SK-N-SH (cell line): Measurements from ENCODE around the gene ADM. TPM values are rescaled to one million over a fixed set of nuclear protein-coding genes. Genes with fewer than 3 reads are reported as not detected.

ENCODE experiments used
- CTCF ChIA-PET: fragments of 300-600, 350-600 bp; formaldehyde crosslinking; extraction: SDS; loops from one replicate; lab custom pipeline; 2021; lab: Yijun Ruan, JAX
- POLR2A ChIA-PET: fragments of 350-600 bp; sonication (Branson Sonifier 250); formaldehyde crosslinking; extraction: SDS; loops from one replicate; lab custom pipeline; 2020; ENCODE audit warnings: antibody characterized with exemption, inconsistent platforms; lab: Yijun Ruan, JAX
- DNase-seq: peaks from one replicate; pipeline ENCODE4 v3.0.0; 2012
- H2AFZ ChIP-seq: fragments of 200-600 bp; sonication (generic); 2 replicates; pipeline ENCODE4 v1.8.1; 2016; ENCODE audit warnings: antibody characterized with exemption, mild to moderate bottlenecking, low read depth
- H3F3A ChIP-seq: fragments of 200-600 bp; sonication (generic); replicated peaks from 2 replicates; pipeline ENCODE3; 2016; ENCODE audit warnings: antibody characterized with exemption, mild to moderate bottlenecking; ENCODE audit not compliant: insufficient read depth
- H3K27ac ChIP-seq, 2 experiments: fragments of 200-500 bp in 1 of 2; fragments of 200-600 bp in 1 of 2; sonication (Bioruptor generic) in 1 of 2; sonication (generic), shearing (Covaris generic) in 1 of 2; 2 replicates each; pipeline versions ENCODE4 v1.5.1 to v1.6.1; 2014 to 2016; ENCODE audit warnings: low read depth in 2 of 2, inconsistent platforms in 1 of 2, low read length in 1 of 2, mild to moderate bottlenecking in 1 of 2, mixed read lengths in 1 of 2
- H3K27me3 ChIP-seq: fragments of 200-600 bp; sonication (generic), shearing (Covaris generic); 2 replicates; pipeline ENCODE4 v1.6.1; 2016; ENCODE audit warnings: mixed run types; ENCODE audit not compliant: insufficient read depth
- H3K36me3 ChIP-seq, 2 experiments: fragments of 200-500 bp in 1 of 2; fragments of 200-600 bp in 1 of 2; sonication (Bioruptor generic) in 1 of 2; sonication (generic) in 1 of 2; replicated peaks in 1 of 2; 2 replicates each; pipeline versions ENCODE3 to v1.5.1; 2014 to 2016; ENCODE audit warnings: low read length in 1 of 2, mild to moderate bottlenecking in 1 of 2; ENCODE audit not compliant: insufficient read depth in 2 of 2, control insufficient read depth in 1 of 2
- H3K4me1 ChIP-seq, 2 experiments: fragments of 200-500 bp in 1 of 2; fragments of 200-600 bp in 1 of 2; sonication (Bioruptor generic) in 1 of 2; sonication (generic), shearing (Covaris generic) in 1 of 2; 2 replicates each; pipeline versions ENCODE4 v1.5.1 to v1.6.1; 2014 to 2016; ENCODE audit warnings: low read depth in 1 of 2, low read length in 1 of 2, mixed run types in 1 of 2; ENCODE audit not compliant: insufficient read depth in 2 of 2, control insufficient read depth in 1 of 2
- H3K4me2 ChIP-seq: fragments of 200-600 bp; sonication (generic), shearing (Covaris generic); 2 replicates; pipeline ENCODE4 v1.6.1; 2017; ENCODE audit warnings: mixed run types
- H3K4me3 ChIP-seq, 2 experiments: fragments of 200-500 bp in 1 of 2; fragments of 200-600 bp in 1 of 2; sonication (Bioruptor generic) in 1 of 2; sonication (generic), shearing (Covaris generic) in 1 of 2; 2 replicates each; pipeline versions ENCODE4 v1.5.1 to v1.8.1; 2014 to 2016; ENCODE audit warnings: low read depth in 2 of 2, inconsistent platforms in 1 of 2, low read length in 1 of 2, mild to moderate bottlenecking in 1 of 2, mixed read lengths in 1 of 2, moderate library complexity in 1 of 2
- H3K79me2 ChIP-seq: fragments of 200-600 bp; sonication (generic); 2 replicates; pipeline ENCODE4 v1.8.1; 2017; ENCODE audit warnings: mild to moderate bottlenecking; ENCODE audit not compliant: insufficient read depth
- H3K9ac ChIP-seq: fragments of 200-600 bp; sonication (generic); 2 replicates; pipeline ENCODE4 v1.6.1; 2017; ENCODE audit warnings: mixed run types
- H3K9me2 ChIP-seq: fragments of 200-600 bp; sonication (generic); 2 replicates; pipeline ENCODE4 v1.6.1; 2017; ENCODE audit warnings: mixed run types
- H3K9me3 ChIP-seq: fragments of 200-600 bp; sonication (generic); 2 replicates; pipeline ENCODE4 v1.6.1; 2017; ENCODE audit warnings: mixed run types, mild to moderate bottlenecking, moderate library complexity
- H4K20me1 ChIP-seq: fragments of 200-600 bp; sonication (generic); 2 replicates; pipeline ENCODE4 v1.6.1; 2017; ENCODE audit warnings: mild to moderate bottlenecking, mixed run types; ENCODE audit not compliant: insufficient read depth
- CHD2 ChIP-seq: fragments of 150-350 bp; IDR thresholded peaks from 2 replicates; pipeline ENCODE4 v1.6.1; 2018; ENCODE audit warnings: low read length; ENCODE audit not compliant: partially characterized antibody
- FOXJ3 ChIP-seq: sonication (generic); formaldehyde crosslinking; IDR thresholded peaks from 2 replicates; pipeline ENCODE4 v1.5.1; 2020; ENCODE audit warnings: mild to moderate bottlenecking, missing genetic modification reagents
- GABPA ChIP-seq: IDR thresholded peaks from 2 replicates; pipeline ENCODE4 v1.4.0; 2012; ENCODE audit warnings: low read depth, mild to moderate bottlenecking
- MAX ChIP-seq: IDR thresholded peaks from 2 replicates; pipeline ENCODE4 v1.4.0; 2012; ENCODE audit warnings: low read depth
- NRF1 ChIP-seq: IDR thresholded peaks from 2 replicates; pipeline ENCODE4 v1.6.1; 2012; ENCODE audit warnings: low read depth, mild to moderate bottlenecking, low read length
- RAD21 ChIP-seq: IDR thresholded peaks from 2 replicates; pipeline ENCODE4 v1.6.1; 2012; ENCODE audit warnings: mild to moderate bottlenecking, low read length
- RCOR1 ChIP-seq: fragments of 150-350 bp; IDR thresholded peaks from 2 replicates; pipeline ENCODE4 v1.6.1; 2017; ENCODE audit warnings: antibody characterized with exemption, low read length
- RFX5 ChIP-seq: IDR thresholded peaks from 2 replicates; pipeline ENCODE4 v1.6.1; 2012; ENCODE audit warnings: mild to moderate bottlenecking, improper control_type of control experiment, low read length
- RXRA ChIP-seq: IDR thresholded peaks from 2 replicates; pipeline ENCODE4 v1.4.0; 2012; ENCODE audit warnings: low read depth, mild to moderate bottlenecking, borderline replicate concordance
- SIN3A ChIP-seq: IDR thresholded peaks from 2 replicates; pipeline ENCODE4 v1.6.1; 2012; ENCODE audit warnings: low read depth, mild to moderate bottlenecking, low read length, moderate library complexity, borderline replicate concordance
- SMC3 ChIP-seq: IDR thresholded peaks from 2 replicates; pipeline ENCODE4 v1.6.1; 2012; ENCODE audit warnings: low read depth, low read length, improper control_type of control experiment
- TAF1 ChIP-seq: IDR thresholded peaks from 2 replicates; pipeline ENCODE4 v1.6.1; 2012; ENCODE audit warnings: low read depth, mild to moderate bottlenecking, low read length, moderate library complexity, borderline replicate concordance
- TEAD4 ChIP-seq: IDR thresholded peaks from 2 replicates; pipeline ENCODE4 v1.4.0; 2012; ENCODE audit warnings: mild to moderate bottlenecking, borderline replicate concordance; ENCODE audit not compliant: insufficient read depth
- polyA plus RNA-seq, 3 experiments: library from polyadenylated mRNA; depleted of rRNA; stranded (reverse); fragments of >200 nt; gene quantifications; 2 replicates each; pipeline ENCODE4 v1.2.3, GENCODE V29; 2012
- TF ChIP-seq, protein P1 (sequence below): IDR thresholded peaks from 2 replicates; pipeline ENCODE4 v1.4.0; 2012; ENCODE audit warnings: low read depth, borderline replicate concordance

ADM gene
- polyA plus RNA-seq, 1 of the 3 experiments (the other 2 are of a cell fraction) = 50.6 TPM

DNA sequence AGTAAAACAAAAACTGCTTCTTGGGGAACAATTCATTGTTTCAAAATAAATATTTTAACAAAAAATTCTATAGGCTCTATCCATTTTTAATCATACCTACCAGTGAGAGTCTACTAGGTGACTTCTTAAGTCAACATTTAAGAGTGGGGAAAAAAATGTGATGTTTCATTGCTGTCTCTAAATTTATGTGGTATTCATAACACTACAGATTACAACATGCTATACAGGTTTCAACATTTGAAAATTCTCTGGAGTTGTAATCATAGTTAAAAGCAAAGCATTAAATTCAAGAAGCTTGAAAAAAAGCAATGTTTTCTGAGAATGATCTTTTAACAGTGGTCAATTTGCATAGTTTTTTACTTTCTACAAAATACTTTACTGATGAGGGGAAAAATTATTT lies 29.2 kb upstream of the ADM start:
- H3K4me1 ChIP-seq = peaks cover 0 to 3% of the 10 kb centered on the region in 2 experiments; a peak in 1 of 4 replicates
- H3K9me2 ChIP-seq = no peaks in the 10 kb centered on the region
- H3K79me2 ChIP-seq = peaks cover 79% of the 10 kb centered on the region
- H3K36me3 ChIP-seq = no peaks in the 10 kb centered on the region
- H2AFZ ChIP-seq = no peak overlapping the region
- TF ChIP-seq GABPA = no peak
- TF ChIP-seq FOXJ3 (CRISPR knock-in tag) = no peak
- no peak for TF ChIP-seq TAF1
- no peak for TF ChIP-seq TEAD4
- TF ChIP-seq CHD2 = no peak
- no peak for TF ChIP-seq RFX5
- no peak for TF ChIP-seq MAX
- no peak for TF ChIP-seq RCOR1
- no peak for TF ChIP-seq SIN3A
- TF ChIP-seq RXRA = no peak
- TF ChIP-seq RAD21 = no peak
- no peak for TF ChIP-seq SMC3
- TF ChIP-seq, protein P1, sequence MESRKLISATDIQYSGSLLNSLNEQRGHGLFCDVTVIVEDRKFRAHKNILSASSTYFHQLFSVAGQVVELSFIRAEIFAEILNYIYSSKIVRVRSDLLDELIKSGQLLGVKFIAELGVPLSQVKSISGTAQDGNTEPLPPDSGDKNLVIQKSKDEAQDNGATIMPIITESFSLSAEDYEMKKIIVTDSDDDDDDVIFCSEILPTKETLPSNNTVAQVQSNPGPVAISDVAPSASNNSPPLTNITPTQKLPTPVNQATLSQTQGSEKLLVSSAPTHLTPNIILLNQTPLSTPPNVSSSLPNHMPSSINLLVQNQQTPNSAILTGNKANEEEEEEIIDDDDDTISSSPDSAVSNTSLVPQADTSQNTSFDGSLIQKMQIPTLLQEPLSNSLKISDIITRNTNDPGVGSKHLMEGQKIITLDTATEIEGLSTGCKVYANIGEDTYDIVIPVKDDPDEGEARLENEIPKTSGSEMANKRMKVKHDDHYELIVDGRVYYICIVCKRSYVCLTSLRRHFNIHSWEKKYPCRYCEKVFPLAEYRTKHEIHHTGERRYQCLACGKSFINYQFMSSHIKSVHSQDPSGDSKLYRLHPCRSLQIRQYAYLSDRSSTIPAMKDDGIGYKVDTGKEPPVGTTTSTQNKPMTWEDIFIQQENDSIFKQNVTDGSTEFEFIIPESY = no peak
- TF ChIP-seq, all 33 proteins: peak for 0
- H3K9ac ChIP-seq = no peak overlapping the region
- ChIA-PET POLR2A (no interaction called here), CTCF (no interaction called here)
- H4K20me1 ChIP-seq = peaks cover 9% of the 10 kb centered on the region; the same call in 1 of the 2 replicates
- DNase-seq = no peak
- no peak overlapping the region for H3K4me2 ChIP-seq
- no peak overlapping the region for H3K4me3 ChIP-seq
- peaks cover 4% of the 10 kb centered on the region for H3F3A ChIP-seq
- H3K27me3 ChIP-seq = no peaks in the 10 kb centered on the region
- H3K27ac ChIP-seq = no peak overlapping the region
- no peaks in the 10 kb centered on the region for H3K9me3 ChIP-seq

DNA sequence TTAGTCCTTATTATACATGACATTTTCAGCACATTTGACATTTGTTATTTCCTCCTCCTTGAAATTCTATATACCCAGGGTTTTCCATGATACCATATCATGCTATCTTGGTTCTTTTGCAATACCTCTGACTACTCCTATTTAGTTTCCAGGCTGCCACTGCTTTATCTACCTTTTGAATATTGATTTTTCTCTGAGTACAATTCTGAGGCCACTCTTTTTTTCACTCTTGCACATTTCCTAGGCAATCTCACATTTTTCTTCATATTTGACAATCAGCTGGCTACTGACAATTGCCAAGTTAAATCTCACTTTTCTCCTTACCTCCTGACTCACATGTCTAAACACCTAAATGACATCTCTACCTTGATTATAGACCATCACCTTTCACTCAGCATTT lies 22.8 kb upstream of the ADM start:
- no peak for DNase-seq
- TF ChIP-seq NRF1 = no peak
- Histone ChIP-seq H3K27ac (no peak overlapping the region), H3F3A (no peaks in the 10 kb centered on the region), H3K27me3 (no peaks in the 10 kb centered on the region), H3K4me2 (no peak overlapping the region), H3K36me3 (peaks cover 0 to 4% of the 10 kb centered on the region in 2 experiments), H3K4me1 (no peaks in the 10 kb centered on the region; a peak in 1 of 4 replicates), H3K4me3 (no peak overlapping the region), H4K20me1 (peaks cover 35% of the 10 kb centered on the region), H2AFZ (no peak overlapping the region), H3K9me3 (no peaks in the 10 kb centered on the region), H3K9ac (no peak overlapping the region), H3K79me2 (peaks cover 94% of the 10 kb centered on the region), H3K9me2 (no peaks in the 10 kb centered on the region)
- CTCF ChIA-PET = interaction anchor here (1.1 kb wide), 1 partner anchor 171 kb away, joined by 3 read pairs; no protein-coding TSS in a partner anchor
- POLR2A ChIA-PET = no interaction called here
